Measurements from ENCODE around the gene CLEC12A.

DNA sequence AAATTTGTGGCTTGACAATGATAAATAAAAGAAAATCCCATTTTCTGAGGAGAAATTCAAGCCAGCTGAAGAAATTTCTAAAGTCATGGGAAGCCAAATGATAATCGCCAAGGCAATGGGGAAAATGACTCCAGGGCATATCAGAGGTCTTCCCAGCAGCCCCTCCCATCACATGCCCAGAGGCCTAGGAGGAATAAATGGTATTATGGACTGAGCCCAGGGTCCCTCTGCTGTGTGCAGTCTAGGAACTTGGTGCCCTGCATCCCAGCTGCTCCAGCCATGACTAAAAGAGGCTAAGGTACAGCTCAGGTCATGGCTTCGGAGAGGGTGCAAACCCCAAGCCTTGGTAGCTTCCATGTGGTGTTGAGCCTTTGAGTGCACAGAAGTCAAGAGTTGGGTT lies 4.4 kb downstream of the CLEC12A start:
- no peak for TF ChIP-seq CTCF (IDR thresholded peaks at IDR 0.05)
- no peak for TF ChIP-seq POLR2A (IDR thresholded peaks at IDR 0.05)
